Measurements from ENCODE around the gene RASSF5. TPM values are rescaled to one million over a fixed set of nuclear protein-coding genes. Genes with fewer than 3 reads are reported as not detected.

RASSF5 gene
- total and polyA plus RNA-seq, 10 of the 15 experiments (the other 5 are each of a cell fraction or from before 2014, with no cell fraction given): 14.0 to 89.6 (median 68.9) TPM

GRCh38 chr1:206560007-206560716, 52.8 kb downstream of the RASSF5 start:
- Histone ChIP-seq H3K9ac (ENCODE audit: control insufficient read depth, insufficient read depth, low read length) (peak overlapping the region; percentile 98), H3K4me2 (ENCODE audit: control insufficient read depth, insufficient read depth) (peak overlapping the region; percentile 86), H4K20me1 (ENCODE audit: control insufficient read depth, insufficient read depth) (0 out of 2 replicates have a peak, but pooled peaks cover 5% of the 10 kb centered on the region), H2AFZ (ENCODE audit: control insufficient read depth, low read depth, low read length) (no peak overlapping the region), H3K4me1 (ENCODE audit: control insufficient read depth, insufficient read depth, low read length) (peaks cover 59% of the 10 kb centered on the region), H3K79me2 (ENCODE audit: control insufficient read depth, insufficient read depth, low read length) (peaks cover 91% of the 10 kb centered on the region), H3K27me3 (replicated peaks in 1 of 2; ENCODE audit: control insufficient read depth in 2 of 2, insufficient read depth in 2 of 2, low read length in 1 of 2) (no peaks in the 10 kb centered on the region), H3K36me3 (ENCODE audit: control insufficient read depth in 2 of 2, insufficient read depth in 2 of 2, low read length in 1 of 2) (peaks cover 3 to 29% of the 10 kb centered on the region in 2 experiments; a peak in 3 of 4 replicates), H3K4me3 (peak overlapping the region; percentile 95), H3K9me3 (replicated peaks; ENCODE audit: control insufficient read depth, insufficient read depth, low read length) (no peaks in the 10 kb centered on the region), H3K27ac (ENCODE audit: control insufficient read depth, insufficient read depth) (peak overlapping the region; percentile 98)
- FAIRE-seq (no peak), ATAC-seq (peak; percentile 1; the same call in 2 of the 3 replicates), DNase-seq (ENCODE audit: low read depth, low spot score) (no peak)
- intact Hi-C loops (cut with micrococcal nuclease; ENCODE audit: unreplicated experiment) (no loop called here), in situ Hi-C loops (cut with MboI) (no loop called here)
- 7% methylated on average over 10 of the region's 10 CpGs for WGBS (ENCODE audit: insufficient coverage, insufficient replicate concordance, low lambda C conversion rate, missing lambda C conversion rate)
- BruUV-seq (replicated peaks): TSS peak; percentile 71
- ChIA-PET SMC1A (ENCODE audit: uncharacterized antibody, unreplicated experiment) (interaction anchor here (0.7 to 21.1 kb wide), 11 partner anchors 9 to 93 kb away, joined by 3 to 476 read pairs (median 3); no protein-coding TSS in a partner anchor), POLR2A (interaction anchor here (0.7 to 9.0 kb wide), 7 partner anchors 9 to 90 kb away, joined by 3 to 117 read pairs (median 5); partner anchors contain the start of gene IKBKE), RAD21 (ENCODE audit: unreplicated experiment) (interaction anchor here (0.6 to 9.0 kb wide), 9 partner anchors 15 to 90 kb away, joined by 4 to 95 read pairs (median 5); partner anchors contain the start of genes DYRK3, IKBKE and RASSF5), CTCF (interaction anchor here (0.5 to 18.4 kb wide), 13 partner anchors 9 to 104 kb away, joined by 3 to 330 read pairs (median 4); partner anchors contain the start of gene IKBKE)
- TF ChIP-seq NFYB (IDR thresholded peaks at IDR 0.05; ENCODE audit: insufficient read depth, low read depth, low read length) (no peak), ZNF274 (IDR thresholded peaks at IDR 0.05; ENCODE audit: insufficient read depth, insufficient read length) (no peak), CHD1 (IDR thresholded peaks at IDR 0.05; ENCODE audit: low read depth, low read length) (no peak), SMC3 (IDR thresholded peaks at IDR 0.05; ENCODE audit: borderline replicate concordance, low read length) (no peak), FOXK2 (IDR thresholded peaks at IDR 0.05) (no peak), YY1 (IDR thresholded peaks at IDR 0.05; ENCODE audit: low read depth, low read length) (peak; percentile 66), STAT3 (IDR thresholded peaks at IDR 0.05; ENCODE audit: low read depth, low read length) (no peak), ZBED1 (IDR thresholded peaks at IDR 0.05; ENCODE audit: borderline replicate concordance) (no peak), E2F4 (IDR thresholded peaks at IDR 0.05; ENCODE audit: low read depth, low read length) (no peak), ZSCAN29 (IDR thresholded peaks at IDR 0.05) (no peak), HDAC6 (IDR thresholded peaks at IDR 0.05; ENCODE audit: unreplicated experiment) (no peak), BMI1 (IDR thresholded peaks at IDR 0.05; ENCODE audit: borderline replicate concordance) (no peak), RCOR1 (conservative IDR thresholded peaks at IDR 0.05; ENCODE audit: low read depth, low read length) (no peak), CBFB (IDR thresholded peaks at IDR 0.05; ENCODE audit: low read depth) (no peak), LARP7 (IDR thresholded peaks at IDR 0.05) (no peak), MEF2B (IDR thresholded peaks at IDR 0.05; ENCODE audit: partially characterized antibody, poor library complexity, severe bottlenecking) (peak; percentile 5)
- TF ChIP-seq, protein P1, sequence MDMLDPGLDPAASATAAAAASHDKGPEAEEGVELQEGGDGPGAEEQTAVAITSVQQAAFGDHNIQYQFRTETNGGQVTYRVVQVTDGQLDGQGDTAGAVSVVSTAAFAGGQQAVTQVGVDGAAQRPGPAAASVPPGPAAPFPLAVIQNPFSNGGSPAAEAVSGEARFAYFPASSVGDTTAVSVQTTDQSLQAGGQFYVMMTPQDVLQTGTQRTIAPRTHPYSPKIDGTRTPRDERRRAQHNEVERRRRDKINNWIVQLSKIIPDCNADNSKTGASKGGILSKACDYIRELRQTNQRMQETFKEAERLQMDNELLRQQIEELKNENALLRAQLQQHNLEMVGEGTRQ (IDR thresholded peaks at IDR 0.05; ENCODE audit: borderline replicate concordance, low read depth, low read length): peak; percentile 22; the same call in 1 of the 2 replicates
- TF ChIP-seq, protein P2, sequence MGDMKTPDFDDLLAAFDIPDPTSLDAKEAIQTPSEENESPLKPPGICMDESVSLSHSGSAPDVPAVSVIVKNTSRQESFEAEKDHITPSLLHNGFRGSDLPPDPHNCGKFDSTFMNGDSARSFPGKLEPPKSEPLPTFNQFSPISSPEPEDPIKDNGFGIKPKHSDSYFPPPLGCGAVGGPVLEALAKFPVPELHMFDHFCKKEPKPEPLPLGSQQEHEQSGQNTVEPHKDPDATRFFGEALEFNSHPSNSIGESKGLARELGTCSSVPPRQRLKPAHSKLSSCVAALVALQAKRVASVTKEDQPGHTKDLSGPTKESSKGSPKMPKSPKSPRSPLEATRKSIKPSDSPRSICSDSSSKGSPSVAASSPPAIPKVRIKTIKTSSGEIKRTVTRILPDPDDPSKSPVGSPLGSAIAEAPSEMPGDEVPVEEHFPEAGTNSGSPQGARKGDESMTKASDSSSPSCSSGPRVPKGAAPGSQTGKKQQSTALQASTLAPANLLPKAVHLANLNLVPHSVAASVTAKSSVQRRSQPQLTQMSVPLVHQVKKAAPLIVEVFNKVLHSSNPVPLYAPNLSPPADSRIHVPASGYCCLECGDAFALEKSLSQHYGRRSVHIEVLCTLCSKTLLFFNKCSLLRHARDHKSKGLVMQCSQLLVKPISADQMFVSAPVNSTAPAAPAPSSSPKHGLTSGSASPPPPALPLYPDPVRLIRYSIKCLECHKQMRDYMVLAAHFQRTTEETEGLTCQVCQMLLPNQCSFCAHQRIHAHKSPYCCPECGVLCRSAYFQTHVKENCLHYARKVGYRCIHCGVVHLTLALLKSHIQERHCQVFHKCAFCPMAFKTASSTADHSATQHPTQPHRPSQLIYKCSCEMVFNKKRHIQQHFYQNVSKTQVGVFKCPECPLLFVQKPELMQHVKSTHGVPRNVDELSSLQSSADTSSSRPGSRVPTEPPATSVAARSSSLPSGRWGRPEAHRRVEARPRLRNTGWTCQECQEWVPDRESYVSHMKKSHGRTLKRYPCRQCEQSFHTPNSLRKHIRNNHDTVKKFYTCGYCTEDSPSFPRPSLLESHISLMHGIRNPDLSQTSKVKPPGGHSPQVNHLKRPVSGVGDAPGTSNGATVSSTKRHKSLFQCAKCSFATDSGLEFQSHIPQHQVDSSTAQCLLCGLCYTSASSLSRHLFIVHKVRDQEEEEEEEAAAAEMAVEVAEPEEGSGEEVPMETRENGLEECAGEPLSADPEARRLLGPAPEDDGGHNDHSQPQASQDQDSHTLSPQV (IDR thresholded peaks at IDR 0.05): no peak
